Stimulated activated naive CD8-positive, alpha-beta T cell treated with anti-CD3 and anti-CD28 coated beads, Interleukin-15, Interleukin-2, amounts not matched to agents 100 U/mL and 50 U/mL, for 24 hours (primary cell): ENCODE data around the gene MICU1.
"Not testable (repeated sequence)": the region's sequence is repeated elsewhere in the genome, so short reads cannot be mapped to it uniquely, and the experiment has no call there.

Experiments
- ATAC-seq: fragments of 150-1000 bp; cut with Tn5 transposase; one replicate; pipeline ENCODE4 v1.10.0; 2021
- DNase-seq: peaks from one replicate; pipeline ENCODE4 v3.0.0; 2021

Gene MICU1

GRCh38 chr10:72503694-72504438 is 122.0 kb downstream of the MICU1 start:
- DNase-seq (no peak), ATAC-seq (no peak)

- DNase-seq (no peak), ATAC-seq (no peak)
Observed at GRCh38 chr10:72503241-72503640, 122.6 kb downstream of the MICU1 start.

GRCh38 chr10:72502581-72502980 is 123.3 kb downstream of the MICU1 start:
- ATAC-seq (no peak), DNase-seq (no peak)

- DNase-seq = no peak
- ATAC-seq = no peak
Observed at GRCh38 chr10:72499701-72500100, 126.2 kb downstream of the MICU1 start.

- DNase-seq = no peak
- ATAC-seq = no peak
Observed at GRCh38 chr10:72490951-72491350, 134.9 kb downstream of the MICU1 start.

GRCh38 chr10:72487521-72487920 is 138.4 kb downstream of the MICU1 start:
- ATAC-seq = no peak
- DNase-seq = no peak

GRCh38 chr10:72487116-72487515 is 138.8 kb downstream of the MICU1 start:
- ATAC-seq = no peak

GRCh38 chr10:72485701-72486100 is 140.2 kb downstream of the MICU1 start:
- ATAC-seq = no peak
- no peak for DNase-seq

More at GRCh38 chr10:72487116-72487515, 138.8 kb downstream of the MICU1 start:
- no peak for DNase-seq

GRCh38 chr10:72484521-72484920 is 141.4 kb downstream of the MICU1 start:
- no peak for DNase-seq
- no peak for ATAC-seq

- no peak for ATAC-seq
- no peak for DNase-seq
Observed at GRCh38 chr10:72483471-72483870, 142.4 kb downstream of the MICU1 start.

- ATAC-seq (no peak), DNase-seq (no peak)
Observed at GRCh38 chr10:72480861-72481260, 145.0 kb downstream of the MICU1 start.

GRCh38 chr10:72477463-72477862 is 148.4 kb downstream of the MICU1 start:
- no peak for ATAC-seq

GRCh38 chr10:72472306-72472705 is 153.6 kb downstream of the MICU1 start:
- DNase-seq (no peak), ATAC-seq (no peak)

More at GRCh38 chr10:72477463-72477862, 148.4 kb downstream of the MICU1 start:
- no peak for DNase-seq

- no peak for DNase-seq
Observed at GRCh38 chr10:72470666-72471065, 155.2 kb downstream of the MICU1 start.

GRCh38 chr10:72467064-72467463 is 158.8 kb downstream of the MICU1 start:
- not testable (repeated sequence) for ATAC-seq, DNase-seq

More at GRCh38 chr10:72470666-72471065, 155.2 kb downstream of the MICU1 start:
- no peak for ATAC-seq

- no peak for ATAC-seq
- no peak for DNase-seq
Observed at GRCh38 chr10:72466018-72466417, 159.9 kb downstream of the MICU1 start.

- no peak for DNase-seq
- no peak for ATAC-seq
Observed at GRCh38 chr10:72464438-72464837, 161.4 kb downstream of the MICU1 start.

GRCh38 chr10:72462261-72462660 is 163.6 kb downstream of the MICU1 start:
- ATAC-seq (no peak), DNase-seq (no peak)

- ATAC-seq (no peak), DNase-seq (no peak)
Observed at GRCh38 chr10:72461085-72461484, 164.8 kb downstream of the MICU1 start.

GRCh38 chr10:72460284-72460876 is 165.5 kb downstream of the MICU1 start:
- ATAC-seq = no peak
- no peak for DNase-seq

- no peak for ATAC-seq
- no peak for DNase-seq
Observed at GRCh38 chr10:72459301-72459700, 166.6 kb downstream of the MICU1 start.

GRCh38 chr10:72455889-72456595 is 169.8 kb downstream of the MICU1 start:
- DNase-seq = no peak
- no peak for ATAC-seq

GRCh38 chr10:72449941-72450441 is 175.9 kb downstream of the MICU1 start:
- ATAC-seq = no peak

More at GRCh38 chr10:72449941-72450441, 175.9 kb downstream of the MICU1 start:
- DNase-seq = no peak
